Spleen (tissue), 11 donors: ENCODE measurements around the gene ACTN4. TPM values are rescaled to one million over a fixed set of nuclear protein-coding genes. Genes with fewer than 3 reads are reported as not detected.
A peak's percentile ranks its signal among the peaks of the same experiment; 100 is the strongest.

Experiments used
- DNase-seq: peaks from one replicate; pipeline ENCODE4 v3.0.0-alpha.2; 2020
- H3K27ac ChIP-seq, 8 donors: fragments of 200-600 bp; sonication (generic) in 7 of 8; 1 replicate in 4 of 8; 2 replicates in 4 of 8; pipeline versions ENCODE4 v1.5.0 to v1.8.0; 2016 to 2021; ENCODE audit warnings: inconsistent platforms in 4 of 8, mild to moderate bottlenecking in 4 of 8, moderate library complexity in 1 of 8
- H3K27me3 ChIP-seq, 7 donors: fragments of 200-600 bp; sonication (generic) in 6 of 7; replicated peaks in 1 of 7; 1 replicate in 4 of 7; 2 replicates in 3 of 7; pipeline versions ENCODE4 v1.5.0 to v1.8.0; 2016 to 2021; ENCODE audit warnings: inconsistent platforms in 3 of 7, mild to moderate bottlenecking in 1 of 7
- H3K36me3 ChIP-seq, 6 donors: fragments of 200-600 bp; sonication (generic) in 5 of 6; 1 replicate in 4 of 6; 2 replicates in 2 of 6; pipeline versions ENCODE4 v1.5.0 to v1.8.0; 2016 to 2021; ENCODE audit warnings: inconsistent platforms in 2 of 6
- H3K4me1 ChIP-seq, 6 donors: fragments of 200-600 bp; sonication (generic) in 5 of 6; 1 replicate in 3 of 6; 2 replicates in 3 of 6; pipeline versions ENCODE4 v1.5.0 to v1.8.0; 2016 to 2021; ENCODE audit warnings: inconsistent platforms in 3 of 6
- H3K4me3 ChIP-seq, 8 donors: fragments of 200-600 bp; sonication (generic) in 7 of 8; 1 replicate in 4 of 8; 2 replicates in 4 of 8; pipeline versions ENCODE4 v1.5.0 to v1.8.0; 2016 to 2021; ENCODE audit warnings: inconsistent platforms in 4 of 8, mild to moderate bottlenecking in 4 of 8, moderate library complexity in 2 of 8
- H3K9me3 ChIP-seq, 8 donors: fragments of 200-600 bp; sonication (generic) in 7 of 8; 1 replicate in 4 of 8; 2 replicates in 4 of 8; pipeline versions ENCODE4 v1.5.0 to v1.8.0; 2016 to 2021; ENCODE audit warnings: inconsistent platforms in 4 of 8
- POLR2A ChIP-seq, 3 donors: fragments of 450-650 bp; IDR thresholded peaks; one replicate each; pipeline ENCODE4 v1.5.1; 2017; ENCODE audit warnings: antibody characterized with exemption in 3 of 3, mild to moderate bottlenecking in 1 of 3
- POLR2AphosphoS5 ChIP-seq, 3 donors: sonication (generic); formaldehyde crosslinking; IDR thresholded peaks; one replicate each; pipeline ENCODE4 v1.5.1; 2017; ENCODE audit warnings: antibody characterized with exemption in 3 of 3
- WGBS, 5 donors: extraction: QIAGEN DNeasy Blood & Tissue Kit in 3 of 5; methylation state at CpG; one replicate each; pipeline versions ENCODE4 v1.1.5 to v1.1.7; 2013 to 2018; 5-methylcytosine and 5-hydroxymethylcytosine counted together
- intact Hi-C: fragments of 100-400 bp; cut with DNase I; formaldehyde crosslinking; loops from one replicate; pipeline ENCODE4 v1.15.0; 2023; ENCODE audit warnings: low total_unique reads
- polyA plus RNA-seq, 3 donors: library from polyadenylated mRNA; stranded (reverse); fragments of 200-250 nt; gene quantifications; one replicate each; pipeline ENCODE4 v1.2.1, GENCODE V29; 2013
- total RNA-seq, 7 donors: library from RNA; depleted of rRNA in 3 of 7; stranded (reverse); fragments of >200 nt in 3 of 7; fragmentation: NEBNext Ultra II Directional in 4 of 7; extraction: Animal tissue kit (Norgen Biotek cat#: 25700) in 4 of 7; gene quantifications; one replicate each; pipeline versions ENCODE4 v1.1.0 to v1.2.1, GENCODE V29; 2016 to 2021
- TF ChIP-seq, protein P1 (sequence below), 11 experiments: fragments of 200-600 bp in 7 of 11; fragments of 450-650 bp in 4 of 11; sonication (generic) in 4 of 11; IDR thresholded peaks in 8 of 11; conservative IDR thresholded peaks in 3 of 11; 1 replicate in 7 of 11; 2 replicates in 4 of 11; pipeline versions ENCODE4 v1.4.0 to v1.8.0; 2016 to 2021; ENCODE audit warnings: antibody characterized with exemption in 11 of 11, inconsistent platforms in 4 of 11, mild to moderate bottlenecking in 1 of 11
- donor health status: healthy with polysubstance abuse.
- donor health status: DM: no; HTN: no; CAD: no; lungs with moderate emphysema.
- donor health status: DM: no; HTN: no; CAD: no.
- donor health status: Bipolar disorder and iron deficiency.
- donor health status: healthy.
- donor health status: DM: no; HTN: no; CAD: no.
- donor health status: DM: yes; HTN: yes; CAD: no.

Gene ACTN4
- total and polyA plus RNA-seq, 10 donors, result 39.3 to 621 (median 408) TPM

DNA sequence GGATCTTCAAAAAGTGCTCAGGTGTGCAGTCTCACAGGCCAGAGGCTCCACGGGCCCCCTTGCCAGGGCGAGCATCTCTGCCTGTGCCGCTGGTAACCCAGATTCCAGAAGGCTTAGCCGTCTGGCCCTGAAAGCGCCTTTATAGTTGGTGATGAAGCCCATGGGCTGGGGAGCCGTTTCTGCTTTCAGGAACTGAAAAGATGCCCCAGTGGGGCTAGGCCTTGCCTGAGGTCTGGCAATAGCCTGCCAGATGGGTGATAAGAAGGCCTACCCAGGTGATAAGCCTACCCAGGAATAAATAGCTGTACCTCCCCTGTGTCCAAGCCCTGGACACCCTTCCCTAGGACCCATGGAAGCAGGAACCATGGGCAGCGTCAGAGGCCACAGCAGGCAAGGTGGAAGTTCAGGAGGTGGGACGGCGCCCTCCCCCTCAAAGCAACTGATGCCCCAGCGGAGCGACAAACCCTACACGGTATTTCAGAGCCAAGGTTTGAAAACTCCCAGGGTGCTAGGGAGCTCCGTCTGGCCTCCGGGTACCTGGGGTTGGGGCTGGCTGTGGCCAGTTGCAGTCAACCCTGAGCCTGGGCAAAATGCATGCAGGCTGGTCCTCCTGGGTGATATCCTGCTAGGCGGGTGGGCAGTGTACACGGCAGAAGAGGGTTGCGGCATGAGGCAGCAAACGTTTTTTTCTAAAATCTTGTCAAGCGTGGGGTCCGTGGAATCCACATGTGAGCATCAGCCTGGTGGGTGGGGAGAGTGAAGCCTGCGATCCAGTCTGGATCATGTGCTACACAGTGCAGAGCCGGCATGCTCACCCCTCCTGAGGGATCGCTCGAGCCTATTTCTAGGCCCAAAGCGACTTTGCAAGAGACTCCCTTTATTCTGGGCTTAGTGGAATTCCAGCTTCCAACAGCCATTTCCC, 45.3 kb downstream of the ACTN4 start:
- TF ChIP-seq POLR2AphosphoS5 (IDR thresholded peaks at IDR 0.05) (no peak), POLR2A (IDR thresholded peaks at IDR 0.05) (no peak)
- TF ChIP-seq, protein P1, sequence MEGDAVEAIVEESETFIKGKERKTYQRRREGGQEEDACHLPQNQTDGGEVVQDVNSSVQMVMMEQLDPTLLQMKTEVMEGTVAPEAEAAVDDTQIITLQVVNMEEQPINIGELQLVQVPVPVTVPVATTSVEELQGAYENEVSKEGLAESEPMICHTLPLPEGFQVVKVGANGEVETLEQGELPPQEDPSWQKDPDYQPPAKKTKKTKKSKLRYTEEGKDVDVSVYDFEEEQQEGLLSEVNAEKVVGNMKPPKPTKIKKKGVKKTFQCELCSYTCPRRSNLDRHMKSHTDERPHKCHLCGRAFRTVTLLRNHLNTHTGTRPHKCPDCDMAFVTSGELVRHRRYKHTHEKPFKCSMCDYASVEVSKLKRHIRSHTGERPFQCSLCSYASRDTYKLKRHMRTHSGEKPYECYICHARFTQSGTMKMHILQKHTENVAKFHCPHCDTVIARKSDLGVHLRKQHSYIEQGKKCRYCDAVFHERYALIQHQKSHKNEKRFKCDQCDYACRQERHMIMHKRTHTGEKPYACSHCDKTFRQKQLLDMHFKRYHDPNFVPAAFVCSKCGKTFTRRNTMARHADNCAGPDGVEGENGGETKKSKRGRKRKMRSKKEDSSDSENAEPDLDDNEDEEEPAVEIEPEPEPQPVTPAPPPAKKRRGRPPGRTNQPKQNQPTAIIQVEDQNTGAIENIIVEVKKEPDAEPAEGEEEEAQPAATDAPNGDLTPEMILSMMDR (IDR thresholded peaks at IDR 0.05 in 8 of 11, conservative IDR thresholded peaks at IDR 0.05 in 3 of 11), result no peak
- H3K27me3 ChIP-seq, result no peaks in the 10 kb centered on the region
- peaks cover 0 to 49% (median 0%) of the 10 kb centered on the region in 6 donors for H3K36me3 ChIP-seq
- DNase-seq, result no peak
- H3K4me1 ChIP-seq, result peaks cover 71 to 100% (median 93%) of the 10 kb centered on the region in 6 donors
- WGBS, 5 donors, result 43 to 72% (median 60%) methylated on average over 16 to 25 of the region's 25 CpGs
- H3K9me3 ChIP-seq, result no peaks in the 10 kb centered on the region
- intact Hi-C loops, result no loop called here
- H3K27ac ChIP-seq, result peak overlapping the region; percentile 74 to 91 (median 84)
- H3K4me3 ChIP-seq, result peak overlapping the region in 1 of 8 donors; percentile 49

DNA sequence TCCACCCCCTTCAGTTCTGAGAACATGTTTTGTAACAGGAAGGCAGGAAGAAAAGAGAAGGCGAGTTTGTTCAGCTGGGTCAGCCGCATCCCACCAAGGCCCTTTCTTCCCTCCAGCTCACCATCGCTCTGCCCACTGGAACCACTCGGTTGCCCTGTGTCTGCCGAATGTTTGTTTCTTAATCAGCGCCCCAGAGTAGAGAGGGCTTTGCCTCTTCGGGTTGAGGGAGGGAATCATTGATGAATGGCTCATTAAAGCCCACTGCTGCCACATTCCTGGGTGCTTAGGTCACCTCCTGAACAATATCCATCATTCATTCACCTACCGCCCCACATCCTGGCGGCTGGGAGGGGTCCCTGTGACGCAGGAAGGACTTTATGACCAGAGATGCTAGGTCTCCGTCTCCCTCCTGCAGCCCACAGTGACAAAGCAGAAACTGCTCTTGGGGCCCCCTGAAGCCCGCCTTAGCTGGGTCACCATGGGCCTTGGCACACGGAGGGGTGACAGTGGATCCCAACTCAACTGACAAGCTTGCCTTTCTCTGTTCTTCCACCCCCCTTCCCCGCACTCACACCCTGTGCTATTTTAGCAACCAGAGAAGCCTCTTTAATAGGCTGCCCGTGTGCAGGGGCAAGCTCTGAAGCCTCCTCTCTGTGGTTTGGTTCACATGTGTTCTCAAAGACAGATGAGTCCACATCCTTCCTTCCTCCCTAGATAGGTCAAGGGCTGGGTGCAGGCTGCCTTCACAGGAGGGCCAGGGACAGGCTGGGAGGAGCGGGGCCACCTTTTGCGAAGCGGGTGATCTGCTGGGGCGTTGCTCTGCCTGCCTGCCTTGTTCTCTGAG, 46.2 kb downstream of the ACTN4 start:
- Histone ChIP-seq H3K36me3 (peaks cover 0 to 55% (median 0%) of the 10 kb centered on the region in 6 donors), H3K4me1 (peaks cover 76 to 100% (median 93%) of the 10 kb centered on the region in 6 donors), H3K27ac (peak overlapping the region; percentile 74 to 91 (median 84)), H3K27me3 (no peaks in the 10 kb centered on the region), H3K9me3 (no peaks in the 10 kb centered on the region), H3K4me3 (peak overlapping the region in 2 of 8 donors; percentile 6 to 49)
- intact Hi-C loops, result no loop called here
- 12 to 29% (median 13%) methylated on average over 17 to 19 of the region's 19 CpGs for WGBS, 5 donors
- TF ChIP-seq POLR2AphosphoS5 (IDR thresholded peaks at IDR 0.05), result peak; percentile 63 to 73 (median 70)
- TF ChIP-seq, protein P1 (IDR thresholded peaks at IDR 0.05 in 8 of 11, conservative IDR thresholded peaks at IDR 0.05 in 3 of 11), result no peak
- no peak for TF ChIP-seq POLR2A (IDR thresholded peaks at IDR 0.05)
- peak; percentile 88 for DNase-seq

DNA sequence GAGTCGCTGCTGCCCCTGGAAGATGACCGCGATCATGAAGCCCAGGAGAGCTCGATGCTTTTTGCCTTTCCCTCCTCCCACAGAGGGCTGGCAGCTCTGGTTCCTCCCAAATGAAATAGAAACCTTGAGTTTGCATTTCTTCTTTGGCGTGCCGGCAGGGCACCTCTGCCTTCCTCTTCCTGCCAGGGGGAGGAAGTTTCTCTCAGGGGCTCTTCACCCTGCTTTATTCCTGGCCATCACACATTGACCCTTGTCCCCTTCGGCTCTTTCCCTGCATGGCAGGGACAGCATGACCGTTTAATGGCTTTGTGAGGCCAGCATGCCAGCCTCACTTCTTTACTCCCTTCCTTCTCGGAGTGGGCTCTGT, 47.9 kb downstream of the ACTN4 start:
- Histone ChIP-seq H3K36me3 (peaks cover 0 to 53% (median under 1%) of the 10 kb centered on the region in 6 donors), H3K4me3 (peak overlapping the region in 3 of 8 donors; percentile 2 to 49 (median 9)), H3K9me3 (no peaks in the 10 kb centered on the region), H3K27ac (peak overlapping the region; percentile 74 to 91 (median 84)), H3K4me1 (peaks cover 86 to 100% (median 96%) of the 10 kb centered on the region in 6 donors), H3K27me3 (no peaks in the 10 kb centered on the region)
- no peak for DNase-seq
- 21 to 27% (median 26%) methylated on average over 9 of the region's 9 CpGs for WGBS, 5 donors
- no peak for TF ChIP-seq POLR2A (IDR thresholded peaks at IDR 0.05)
- TF ChIP-seq, protein P1 (IDR thresholded peaks at IDR 0.05 in 8 of 11, conservative IDR thresholded peaks at IDR 0.05 in 3 of 11), result peak in 1 of 11 experiments; percentile 15
- TF ChIP-seq POLR2AphosphoS5 (IDR thresholded peaks at IDR 0.05), result peak in 2 of 3 donors; percentile 52 to 59
- intact Hi-C loops, result no loop called here
